Muscle of arm (tissue), 12 donors: ENCODE data around the gene CLMN. TPM values are rescaled to one million over a fixed set of nuclear protein-coding genes. Genes with fewer than 3 reads are reported as not detected.
"Not testable (repeated sequence)": the region's sequence is repeated elsewhere in the genome, so short reads cannot be mapped to it uniquely, and the experiment has no call there.

Experiments
- DNase-seq: peaks from one replicate; pipeline ENCODE4 v3.0.0-alpha.2; 2013
- polyA plus RNA-seq, 12 donors: library from polyadenylated mRNA; unstranded; fragments of 120-200 nt; gene quantifications; one replicate each; pipeline ENCODE4 v1.2.1, GENCODE V29; 2013; ENCODE audit not compliant: insufficient read length in 12 of 12

The CLMN gene
- polyA plus RNA-seq, 12 donors = 2.5 to 21.6 (median 3.5) TPM; not detected in 1

DNA sequence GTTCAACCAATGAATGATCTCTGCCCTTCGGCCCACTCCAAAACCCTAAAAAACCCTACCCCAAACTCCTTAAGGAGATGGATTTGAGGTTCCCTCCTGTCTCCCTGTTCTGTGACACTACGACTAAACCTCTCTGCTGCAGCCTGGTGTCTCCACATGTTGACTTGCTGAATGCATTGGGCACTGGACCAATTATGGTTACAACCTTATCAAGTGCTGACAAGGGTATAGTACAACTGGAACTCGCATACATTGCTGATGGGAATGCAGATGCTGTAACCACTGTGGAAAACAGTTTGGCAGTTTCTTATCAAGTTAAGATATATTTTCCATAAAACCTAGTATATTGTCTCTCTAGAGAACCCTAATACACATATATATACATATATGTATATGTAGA is 156.0 kb downstream of the CLMN start:
- no peak for DNase-seq

GRCh38 chr14:95163132-95163531 is 156.6 kb downstream of the CLMN start:
- no peak for DNase-seq

- no peak for DNase-seq
Observed at GRCh38 chr14:95162641-95163040, 157.1 kb downstream of the CLMN start.

DNA sequence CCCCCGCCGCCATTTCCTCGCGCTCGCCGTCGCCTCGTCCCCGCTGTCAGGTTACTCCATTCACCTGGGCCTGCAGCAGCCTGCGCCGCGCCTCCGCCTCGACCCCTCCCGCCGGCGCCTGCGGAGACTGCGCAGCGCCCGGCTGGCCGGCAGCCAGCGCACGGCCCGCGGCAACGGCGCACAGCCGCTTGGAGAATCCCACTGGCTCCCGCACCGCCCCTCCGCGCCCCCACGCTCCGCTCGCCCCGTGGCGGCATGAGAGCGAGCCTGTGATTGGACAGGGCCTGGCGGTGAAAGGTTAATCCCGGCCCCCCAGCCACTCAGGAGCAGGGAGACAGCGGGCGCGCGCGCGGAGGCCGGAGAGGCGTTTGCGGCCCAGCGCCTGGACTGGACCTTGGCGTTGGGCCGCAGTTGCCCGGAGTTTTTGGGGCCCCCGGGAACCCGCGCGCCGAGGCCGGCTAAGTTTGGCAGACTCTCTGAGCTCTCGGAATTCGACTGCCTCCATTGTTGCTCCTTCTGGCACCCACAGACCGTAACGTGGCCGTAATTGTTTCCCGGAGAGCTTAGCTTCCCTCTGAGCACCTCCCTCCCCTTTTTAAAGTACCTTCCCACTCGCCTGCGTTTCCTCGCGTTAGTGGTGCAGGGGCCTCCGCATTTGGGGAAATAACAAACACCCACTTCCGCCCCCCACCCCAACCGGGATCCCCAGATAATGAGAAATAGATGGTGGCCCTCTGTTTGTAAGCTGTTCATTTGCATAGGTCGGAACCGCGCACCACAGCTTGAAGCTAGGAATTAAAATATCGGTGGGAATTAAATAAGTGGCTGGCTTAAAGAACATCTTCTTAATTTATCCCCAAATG is 162.2 kb downstream of the CLMN start, which contains the start of gene DICER1:
TSS of gene DICER1 (minus strand) at position 203 of the 863 bp plus-strand sequence. CDS start 24,071 bp downstream, outside the sequence.
- DNase-seq = peak; percentile 96

DNA sequence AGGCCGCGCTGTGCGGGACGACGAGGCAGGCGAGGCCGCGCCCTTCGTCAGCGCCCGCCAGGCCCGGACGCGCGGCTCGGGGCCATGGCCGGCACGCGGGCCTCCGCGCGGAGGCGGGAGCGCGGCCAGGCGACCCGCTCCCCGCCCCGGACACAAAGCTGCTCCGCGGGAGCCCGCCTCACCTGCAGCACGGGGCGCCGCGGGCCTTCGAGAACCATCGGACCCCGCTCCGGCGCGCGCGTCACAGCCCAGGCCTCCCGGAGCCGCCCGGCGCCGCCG is 162.7 kb downstream of the CLMN start:
- no peak for DNase-seq

DNA sequence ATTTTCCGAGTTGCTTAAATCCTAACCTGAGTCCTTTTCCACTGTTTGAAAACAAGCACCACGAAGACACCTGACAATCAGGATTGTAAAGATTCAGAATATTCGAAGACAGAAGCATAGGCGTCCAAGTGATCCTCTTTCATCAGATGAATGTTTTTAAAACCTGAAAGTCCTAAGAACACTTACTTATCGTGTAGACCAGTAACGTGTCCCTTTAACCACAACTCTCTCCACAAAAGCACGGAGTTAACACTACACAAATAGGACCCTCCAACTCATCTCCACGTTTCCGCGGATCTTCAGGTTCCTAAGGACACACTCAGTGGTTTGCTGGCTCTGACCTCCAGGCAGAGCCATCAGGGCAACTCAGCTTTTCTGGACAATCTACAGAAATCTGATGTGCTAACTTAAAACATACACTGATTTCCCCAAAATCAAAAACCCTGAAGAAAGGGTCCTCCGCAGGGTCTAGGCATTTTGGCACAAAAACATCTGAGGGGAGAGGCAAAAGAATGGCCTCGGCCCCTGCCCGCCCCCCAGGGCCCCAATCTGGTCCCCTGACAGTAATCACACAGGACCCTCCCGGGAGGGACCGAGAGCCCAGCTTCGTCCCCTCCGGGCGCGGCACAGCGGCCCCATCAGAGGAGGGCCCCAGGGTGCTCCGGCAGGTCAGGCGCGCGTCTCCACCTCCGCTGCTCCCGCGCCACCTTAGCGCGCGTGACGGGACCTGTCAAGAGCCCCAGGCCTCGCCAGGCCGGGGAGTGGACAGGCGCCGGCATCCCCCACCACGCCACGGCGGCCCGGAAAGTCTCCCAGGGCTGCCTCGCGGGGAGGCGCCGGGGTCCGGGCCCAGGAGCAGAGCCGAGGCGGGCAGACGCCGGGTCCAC is 163.3 kb downstream of the CLMN start:
- no peak for DNase-seq

DNA sequence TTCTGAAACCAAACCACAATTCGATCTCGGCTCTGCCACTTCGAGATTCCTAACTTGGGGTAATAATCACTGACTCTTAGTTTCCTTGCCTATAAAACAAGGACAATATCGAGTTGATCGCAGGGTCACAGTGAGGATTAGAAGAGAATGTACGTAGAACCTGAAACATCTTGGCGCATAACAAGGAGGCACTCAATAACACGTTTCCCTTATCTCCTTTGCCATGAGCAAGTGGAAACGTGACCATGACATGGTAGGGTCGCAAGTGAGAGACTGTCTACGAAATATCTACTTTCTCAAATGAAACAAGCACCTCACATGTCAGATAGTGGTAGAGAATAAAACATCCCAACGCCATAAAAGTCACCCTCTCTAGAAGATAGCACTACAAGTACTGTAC is 164.7 kb downstream of the CLMN start:
- DNase-seq = no peak

- DNase-seq = no peak
Observed at GRCh38 chr14:95153866-95154265, 165.8 kb downstream of the CLMN start.

DNA sequence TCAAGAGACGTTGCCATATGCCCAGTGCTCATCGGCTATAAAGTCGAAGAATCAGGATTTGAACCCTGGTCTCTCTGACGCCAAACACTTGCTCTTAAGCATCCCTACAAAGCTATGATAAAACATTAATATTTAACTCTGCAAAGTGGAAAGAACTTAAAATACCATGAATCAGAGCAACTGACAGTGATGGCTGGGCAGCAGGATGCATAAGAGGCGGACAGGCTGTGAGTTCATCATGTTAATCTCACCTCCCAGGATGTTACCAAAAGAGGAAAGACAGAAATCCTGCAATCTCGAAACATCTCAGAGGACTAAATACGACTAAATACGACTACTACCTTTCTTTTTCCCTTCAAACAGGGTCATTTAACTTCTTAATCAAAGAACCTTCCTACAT is 168.1 kb downstream of the CLMN start:
- no peak for DNase-seq

GRCh38 chr14:95150910-95151309 is 168.8 kb downstream of the CLMN start:
- no peak for DNase-seq

- DNase-seq = no peak
Observed at GRCh38 chr14:95149441-95149840, 170.3 kb downstream of the CLMN start.

GRCh38 chr14:95147597-95147996 is 172.1 kb downstream of the CLMN start:
- DNase-seq = no peak

- DNase-seq = no peak
Observed at GRCh38 chr14:95146079-95146771, 173.5 kb downstream of the CLMN start.

DNA sequence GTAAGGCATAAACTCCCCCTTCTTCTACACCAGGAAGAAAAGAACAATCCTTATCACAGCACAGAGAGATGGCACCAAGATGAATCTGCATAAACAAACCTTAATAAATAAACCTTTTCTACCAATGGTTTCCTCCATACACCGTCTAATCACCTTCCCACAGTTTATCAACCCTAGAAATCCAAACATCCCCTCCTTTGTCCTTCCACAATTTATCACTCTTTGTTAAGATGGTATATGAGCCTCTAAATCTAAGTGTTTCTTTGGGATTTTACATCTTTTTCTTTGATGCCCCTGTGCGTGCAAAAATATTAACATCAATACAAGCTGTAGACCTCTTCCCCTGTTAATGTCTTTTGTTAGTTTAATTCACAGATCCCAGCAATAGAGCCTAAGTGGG is 174.9 kb downstream of the CLMN start:
- DNase-seq = no peak

- DNase-seq = peak; percentile 69
Observed at GRCh38 chr14:95143808-95144620, 175.7 kb downstream of the CLMN start.

GRCh38 chr14:95142208-95142607 is 177.5 kb downstream of the CLMN start:
- no peak for DNase-seq

GRCh38 chr14:95141684-95142083 is 178.0 kb downstream of the CLMN start:
- DNase-seq = no peak

- DNase-seq = no peak
Observed at GRCh38 chr14:95140060-95140858, 179.4 kb downstream of the CLMN start.

- no peak for DNase-seq
Observed at GRCh38 chr14:95138876-95139275, 180.8 kb downstream of the CLMN start.

DNA sequence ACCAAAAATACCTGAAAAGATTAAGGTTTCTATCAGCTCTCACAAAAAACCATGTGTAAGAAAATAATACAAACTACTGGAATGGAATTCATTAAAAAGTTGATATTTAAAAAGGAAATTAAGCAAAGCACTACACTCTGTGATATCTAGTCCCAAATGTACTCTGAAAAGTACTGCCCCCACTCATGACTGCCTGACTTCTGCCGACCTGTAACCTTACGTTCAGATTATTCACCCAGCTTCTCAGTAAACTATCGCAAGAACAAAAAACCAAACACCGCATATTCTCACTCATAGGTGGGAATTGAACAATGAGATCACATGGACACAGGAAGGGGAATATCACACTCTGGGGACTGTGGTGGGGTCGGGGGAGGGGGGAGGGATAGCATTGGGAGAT is 181.3 kb downstream of the CLMN start:
- not testable (repeated sequence) for DNase-seq

GRCh38 chr14:95137804-95138167 is 181.9 kb downstream of the CLMN start:
- no peak for DNase-seq
